Mesenchymal stem cell (in vitro differentiated cells and primary cell): ENCODE data around the gene SFT2D3.
A peak's percentile ranks its signal among the peaks of the same experiment; 100 is the strongest.

ENCODE experiments used
- DNase-seq: peaks from one replicate; pipeline ENCODE4 v3.0.0-alpha.2; 2013
- H2AFZ ChIP-seq: one replicate; pipeline ENCODE4 v1.6.1; 2013; ENCODE audit warnings: low read depth, mild to moderate bottlenecking, control low read depth, inconsistent platforms, low read length, moderate library complexity
- H2AK5ac ChIP-seq: 2 replicates; pipeline ENCODE4 v1.6.1; 2013; ENCODE audit warnings: low read length, moderate library complexity, mild to moderate bottlenecking, inconsistent platforms; ENCODE audit not compliant: severe bottlenecking
- H2BK120ac ChIP-seq: one replicate; pipeline ENCODE4 v1.6.1; 2013; ENCODE audit warnings: low read depth, mild to moderate bottlenecking, inconsistent platforms, low read length, moderate library complexity
- H2BK12ac ChIP-seq, 2 experiments: one replicate each; pipeline ENCODE4 v1.6.1; 2013; ENCODE audit warnings: inconsistent platforms in 2 of 2, low read length in 2 of 2, mild to moderate bottlenecking in 2 of 2, moderate library complexity in 2 of 2, control low read depth in 1 of 2
- H2BK15ac ChIP-seq: one replicate; pipeline ENCODE4 v1.6.1; 2013; ENCODE audit warnings: mild to moderate bottlenecking, low read depth, inconsistent platforms; ENCODE audit not compliant: poor library complexity, severe bottlenecking
- H2BK5ac ChIP-seq: 2 replicates; pipeline ENCODE4 v1.6.1; 2013; ENCODE audit warnings: low read depth, mild to moderate bottlenecking, low read length, control low read depth, inconsistent platforms; ENCODE audit not compliant: poor library complexity, severe bottlenecking
- H3K14ac ChIP-seq, 2 experiments: one replicate each; pipeline ENCODE4 v1.6.1; 2013; ENCODE audit warnings: inconsistent platforms in 2 of 2, low read length in 2 of 2, control low read depth in 1 of 2, mild to moderate bottlenecking in 1 of 2, moderate library complexity in 1 of 2
- H3K18ac ChIP-seq, 2 experiments: one replicate each; pipeline ENCODE4 v1.6.1; 2013; ENCODE audit warnings: inconsistent platforms in 2 of 2, low read length in 2 of 2, control low read depth in 1 of 2, low read depth in 1 of 2, mild to moderate bottlenecking in 1 of 2
- H3K23ac ChIP-seq, 2 experiments: one replicate each; pipeline ENCODE4 v1.6.1; 2013; ENCODE audit warnings: inconsistent platforms in 2 of 2, low read length in 2 of 2, mild to moderate bottlenecking in 2 of 2, moderate library complexity in 2 of 2, control low read depth in 1 of 2
- H3K27ac ChIP-seq: 2 replicates; pipeline ENCODE4 v1.5.1; 2013; ENCODE audit warnings: mild to moderate bottlenecking, moderate library complexity, low read length, control low read depth, inconsistent platforms; ENCODE audit not compliant: poor library complexity, severe bottlenecking
- H3K27me3 ChIP-seq, 2 experiments: 2 replicates each; pipeline versions ENCODE4 v1.6.1 to v1.7.0; 2013; ENCODE audit warnings: low read length in 2 of 2, mild to moderate bottlenecking in 2 of 2, moderate library complexity in 2 of 2, control low read depth in 1 of 2, inconsistent platforms in 1 of 2; ENCODE audit not compliant: control insufficient read depth in 1 of 2, insufficient read depth in 1 of 2
- H3K36me3 ChIP-seq, 2 experiments: 2 replicates each; pipeline versions ENCODE4 v1.6.1 to v1.7.0; 2013; ENCODE audit warnings: low read length in 2 of 2, control low read depth in 1 of 2, inconsistent platforms in 1 of 2, low read depth in 1 of 2, mild to moderate bottlenecking in 1 of 2; ENCODE audit not compliant: insufficient read depth in 2 of 2, control insufficient read depth in 1 of 2
- H3K4ac ChIP-seq, 2 experiments: one replicate each; pipeline ENCODE4 v1.6.1; 2013; ENCODE audit warnings: inconsistent platforms in 2 of 2, low read length in 2 of 2, mild to moderate bottlenecking in 2 of 2, moderate library complexity in 2 of 2, control low read depth in 1 of 2, low read depth in 1 of 2
- H3K4me1 ChIP-seq: 2 replicates; pipeline ENCODE4 v1.6.1; 2013; ENCODE audit warnings: low read depth, low read length, control low read depth; ENCODE audit not compliant: control insufficient read depth, insufficient read depth
- H3K4me2 ChIP-seq: 2 replicates; pipeline ENCODE4 v1.6.1; 2013; ENCODE audit warnings: low read length, mild to moderate bottlenecking, inconsistent platforms; ENCODE audit not compliant: poor library complexity, severe bottlenecking
- H3K4me3 ChIP-seq, 2 experiments: 2 replicates each; pipeline versions ENCODE4 v1.5.1 to v1.7.0; 2013; ENCODE audit warnings: low read length in 2 of 2, mild to moderate bottlenecking in 2 of 2, control low read depth in 1 of 2, low read depth in 1 of 2; ENCODE audit not compliant: insufficient read depth in 1 of 2
- H3K79me1 ChIP-seq: replicated peaks from 2 replicates; pipeline ENCODE4 v1.6.1; 2013; ENCODE audit warnings: mild to moderate bottlenecking, control low read depth, low read length, inconsistent platforms; ENCODE audit not compliant: poor library complexity, severe bottlenecking
- H3K9ac ChIP-seq: 2 replicates; pipeline ENCODE4 v1.7.0; 2013; ENCODE audit warnings: mild to moderate bottlenecking, low read length, moderate library complexity
- H3K9me3 ChIP-seq: 2 replicates; pipeline ENCODE4 v1.7.0; 2013; ENCODE audit warnings: mild to moderate bottlenecking, low read length; ENCODE audit not compliant: control insufficient read depth
- H4K8ac ChIP-seq: one replicate; pipeline ENCODE4 v1.6.1; 2013; ENCODE audit warnings: inconsistent platforms, mild to moderate bottlenecking, low read length, moderate library complexity
- H4K91ac ChIP-seq: one replicate; pipeline ENCODE4 v1.6.1; 2013; ENCODE audit warnings: mild to moderate bottlenecking, low read length, inconsistent platforms
- WGBS: methylation state at CpG from one replicate; pipeline ENCODE4 v1.1.7; 2013; ENCODE audit warnings: mixed read lengths; 5-methylcytosine and 5-hydroxymethylcytosine counted together

Gene SFT2D3

GRCh38 chr2:127735537-127736399 is 34.5 kb downstream of the SFT2D3 start:
- no peak overlapping the region for H3K9ac ChIP-seq
- peak overlapping the region; percentile 91 for H2AK5ac ChIP-seq
- H3K36me3 ChIP-seq: peaks cover 3 to 16% of the 10 kb centered on the region in 2 experiments
- H2BK120ac ChIP-seq: no peak overlapping the region
- H2BK5ac ChIP-seq: no peak overlapping the region
- no peak overlapping the region for H3K4ac ChIP-seq
- no peak overlapping the region for H2BK15ac ChIP-seq
- H4K8ac ChIP-seq: no peak overlapping the region
- no peak overlapping the region for H2AFZ ChIP-seq
- peaks cover 6% of the 10 kb centered on the region for H3K4me1 ChIP-seq
- peaks cover 9% of the 10 kb centered on the region for H3K79me1 ChIP-seq
- H3K4me2 ChIP-seq: peak overlapping the region; percentile 63
- no peak overlapping the region for H3K14ac ChIP-seq
- H2BK12ac ChIP-seq: no peak overlapping the region
- no peak for DNase-seq
- H3K18ac ChIP-seq: no peak overlapping the region
- H3K27me3 ChIP-seq: no peaks in the 10 kb centered on the region
- 96% methylated on average over 2 of the region's 3 CpGs for WGBS
- no peak overlapping the region for H4K91ac ChIP-seq
- no peaks in the 10 kb centered on the region for H3K9me3 ChIP-seq
- H3K27ac ChIP-seq: peak overlapping the region; percentile 84
- no peak overlapping the region for H3K4me3 ChIP-seq
- no peak overlapping the region for H3K23ac ChIP-seq

GRCh38 chr2:127737892-127738291 is 36.6 kb downstream of the SFT2D3 start:
- Histone ChIP-seq H2BK12ac (no peak overlapping the region), H3K18ac (no peak overlapping the region), H3K27me3 (no peaks in the 10 kb centered on the region), H3K9ac (no peak overlapping the region), H3K4me3 (no peak overlapping the region), H2BK120ac (no peak overlapping the region), H3K27ac (no peak overlapping the region), H3K4me1 (peaks cover 8% of the 10 kb centered on the region), H3K79me1 (peaks cover 9% of the 10 kb centered on the region), H2BK5ac (no peak overlapping the region), H3K23ac (no peak overlapping the region), H2BK15ac (no peak overlapping the region), H2AFZ (no peak overlapping the region), H2AK5ac (no peak overlapping the region), H3K14ac (no peak overlapping the region), H3K4ac (no peak overlapping the region), H3K36me3 (peaks cover 3 to 24% of the 10 kb centered on the region in 2 experiments), H4K8ac (no peak overlapping the region), H4K91ac (no peak overlapping the region), H3K9me3 (no peaks in the 10 kb centered on the region), H3K4me2 (no peak overlapping the region)
- DNase-seq: no peak
- 100% methylated on average over 1 of the region's 1 CpG for WGBS

- no peak overlapping the region for H3K27ac ChIP-seq
- no peak overlapping the region for H3K4me2 ChIP-seq
- H2BK120ac ChIP-seq: no peak overlapping the region
- no peak overlapping the region for H2BK5ac ChIP-seq
- H3K36me3 ChIP-seq: peaks cover 3 to 38% of the 10 kb centered on the region in 2 experiments
- H3K27me3 ChIP-seq: no peaks in the 10 kb centered on the region
- H3K9me3 ChIP-seq: no peaks in the 10 kb centered on the region
- peaks cover 9% of the 10 kb centered on the region for H3K79me1 ChIP-seq
- H2AFZ ChIP-seq: no peak overlapping the region
- no peak overlapping the region for H3K4me3 ChIP-seq
- WGBS: 100% methylated on average over 1 of the region's 1 CpG
- H2AK5ac ChIP-seq: no peak overlapping the region
- no peak overlapping the region for H3K4ac ChIP-seq
- peaks cover 5% of the 10 kb centered on the region for H3K4me1 ChIP-seq
- H2BK15ac ChIP-seq: no peak overlapping the region
- no peak overlapping the region for H3K18ac ChIP-seq
- H2BK12ac ChIP-seq: no peak overlapping the region
- H3K14ac ChIP-seq: no peak overlapping the region
- H3K9ac ChIP-seq: no peak overlapping the region
- no peak for DNase-seq
- H4K91ac ChIP-seq: no peak overlapping the region
- no peak overlapping the region for H4K8ac ChIP-seq
- H3K23ac ChIP-seq: no peak overlapping the region
These were observed 38.5 kb downstream of the SFT2D3 start for GRCh38 chr2:127739800-127740199.

- Histone ChIP-seq H3K4me2 (no peak overlapping the region), H2BK5ac (no peak overlapping the region), H2AFZ (no peak overlapping the region), H3K9ac (no peak overlapping the region), H3K4ac (no peak overlapping the region), H3K36me3 (peaks cover 3 to 48% of the 10 kb centered on the region in 2 experiments), H4K91ac (no peak overlapping the region), H2BK15ac (no peak overlapping the region), H3K27me3 (no peaks in the 10 kb centered on the region), H3K27ac (no peak overlapping the region), H2BK12ac (no peak overlapping the region), H3K23ac (no peak overlapping the region), H3K4me3 (no peak overlapping the region), H3K14ac (no peak overlapping the region), H3K4me1 (peaks cover 3% of the 10 kb centered on the region), H4K8ac (no peak overlapping the region), H3K79me1 (peaks cover 9% of the 10 kb centered on the region), H3K9me3 (no peaks in the 10 kb centered on the region), H2AK5ac (no peak overlapping the region), H3K18ac (no peak overlapping the region), H2BK120ac (no peak overlapping the region)
- 100% methylated on average over 2 of the region's 3 CpGs for WGBS
- no peak for DNase-seq
These were observed 39.5 kb downstream of the SFT2D3 start for GRCh38 chr2:127740665-127741288.
